HL-60/S4 treated with phorbol 12-myristate 13-acetate at 8.2 ng/mL for 4 days and 3 days (cell line): ENCODE measurements around the gene MAB21L3.

Experiments used
- in situ Hi-C: fragments of 300-500 bp; cut with MboI; formaldehyde crosslinking; loops from 2 replicates; pipeline ENCODE4 v1.15.0; 2022; ENCODE audit warnings: low sequenced_read_pairs

MAB21L3 gene

DNA sequence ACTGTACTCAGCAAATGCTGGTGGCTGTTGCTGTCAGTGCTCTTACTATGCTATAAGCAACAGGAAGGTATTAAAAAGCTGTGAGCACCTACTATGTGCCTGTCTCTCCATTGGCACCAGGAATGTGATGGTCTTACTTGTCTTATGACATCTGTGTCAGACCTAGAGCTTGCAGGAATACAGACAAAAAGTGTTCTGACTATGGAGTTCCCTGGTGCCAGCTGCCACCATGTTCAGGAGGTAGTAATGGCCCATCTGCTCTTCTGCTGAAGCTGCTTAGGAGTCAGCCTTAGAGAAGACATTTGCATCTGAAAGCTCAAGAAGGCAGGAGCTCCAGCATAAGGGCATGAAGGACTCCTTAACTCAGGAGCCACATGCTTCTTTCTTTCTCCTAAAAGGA lies 52.3 kb downstream of the MAB21L3 start:
- in situ Hi-C loops: no loop called here

DNA sequence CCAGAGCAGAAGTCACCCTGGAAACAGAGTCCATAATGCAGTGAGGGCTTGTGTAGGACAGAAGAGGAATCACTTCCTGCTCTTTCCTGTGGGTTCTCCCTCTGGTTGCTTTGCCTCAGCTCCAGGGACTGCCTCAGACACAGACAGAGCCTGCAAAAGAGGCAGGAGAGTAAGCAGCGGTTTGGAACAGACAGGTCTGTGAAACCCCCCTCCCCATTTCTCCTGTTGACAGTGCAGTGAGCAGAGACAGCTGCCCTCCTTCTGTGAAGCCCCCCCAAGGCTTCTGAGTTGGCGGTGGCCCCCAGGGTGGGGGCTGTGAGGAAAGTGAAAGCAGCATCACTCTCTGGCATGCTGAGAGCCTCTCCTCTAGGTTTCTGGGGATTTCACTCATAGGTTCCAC lies 53.0 kb downstream of the MAB21L3 start:
- in situ Hi-C loops: no loop called here

DNA sequence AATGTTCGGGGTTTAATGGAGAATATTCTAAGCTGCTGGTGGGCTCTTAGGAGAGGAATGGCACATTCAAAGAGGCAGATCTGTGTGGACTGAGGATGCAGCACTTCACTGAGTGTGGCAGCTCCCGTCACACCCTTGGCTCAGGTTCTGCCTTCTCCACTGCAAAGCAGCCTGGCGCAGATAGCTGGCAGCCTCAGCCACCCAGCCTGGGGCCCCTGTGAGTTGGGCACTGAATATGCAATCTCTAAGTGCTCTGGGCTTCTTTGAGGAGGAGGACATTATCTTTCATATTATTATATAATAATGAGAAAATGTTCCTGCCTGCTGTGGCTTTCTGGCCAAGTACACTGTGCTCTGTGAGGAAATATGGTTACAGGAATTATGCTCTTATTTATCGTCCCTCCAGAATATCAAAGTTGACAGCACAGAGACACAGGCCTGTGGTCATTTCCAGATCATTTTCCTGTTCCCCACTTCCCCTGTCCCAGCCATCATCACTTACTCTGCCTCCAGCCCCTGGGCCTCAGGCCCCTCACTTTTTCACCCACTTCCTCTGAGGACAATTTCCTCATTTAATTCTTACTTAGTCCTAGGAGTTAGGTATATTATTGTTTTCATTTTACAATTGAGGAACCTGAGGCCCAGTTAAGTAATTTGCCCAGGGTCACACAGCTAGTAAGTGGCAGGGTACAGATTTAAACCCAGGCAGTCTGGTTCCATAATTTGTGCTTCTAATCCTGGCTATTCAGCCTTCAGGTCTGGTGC lies 53.6 kb downstream of the MAB21L3 start:
- in situ Hi-C loops: no loop called here

DNA sequence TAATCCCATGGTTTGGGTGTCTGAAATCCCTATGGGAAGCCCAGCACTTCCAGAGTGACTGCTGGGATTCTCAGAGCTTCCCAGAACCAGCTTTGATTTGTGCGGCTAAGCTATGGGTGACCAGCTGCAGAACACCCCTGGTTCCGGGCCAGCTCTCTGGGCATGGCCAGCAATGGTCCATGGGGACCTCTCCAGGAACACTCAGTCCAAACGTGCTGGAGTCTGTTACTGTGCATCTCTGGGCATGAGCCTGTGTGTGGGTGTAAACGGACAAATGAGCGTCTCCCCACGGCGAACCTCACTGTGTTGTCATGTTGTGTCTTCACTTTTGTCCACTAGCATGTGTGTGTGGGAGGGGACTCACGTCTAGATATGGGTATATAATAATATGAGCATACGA lies 54.4 kb downstream of the MAB21L3 start:
- in situ Hi-C loops: no loop called here

DNA sequence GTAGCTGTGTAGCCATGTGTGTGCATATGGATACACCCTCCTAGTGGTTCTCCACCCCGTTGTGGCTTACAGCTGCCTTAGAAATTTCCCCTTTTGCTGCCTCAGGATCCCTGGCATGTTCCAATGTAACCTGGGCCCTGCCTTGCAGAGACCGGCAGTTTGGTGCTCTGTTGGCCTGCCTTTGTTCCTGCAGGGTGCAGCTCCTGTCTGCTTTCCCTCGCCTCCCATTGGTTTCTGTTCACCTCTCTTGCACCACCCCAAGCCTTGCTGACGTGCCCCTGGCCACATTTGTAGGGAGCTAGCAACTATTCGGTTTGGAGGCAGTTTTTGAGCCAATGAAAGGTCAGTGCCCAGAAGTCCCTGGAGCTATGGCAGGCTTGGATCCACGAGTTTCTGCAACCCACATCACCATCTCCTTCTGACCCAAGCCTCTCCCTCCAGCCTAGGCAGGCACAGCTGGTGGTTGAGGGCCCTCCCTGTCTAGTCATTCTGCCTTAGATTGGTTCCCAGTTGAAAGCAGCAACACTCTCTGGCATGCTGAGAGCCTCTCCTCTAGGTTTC lies 54.9 kb downstream of the MAB21L3 start:
- in situ Hi-C loops: no loop called here

DNA sequence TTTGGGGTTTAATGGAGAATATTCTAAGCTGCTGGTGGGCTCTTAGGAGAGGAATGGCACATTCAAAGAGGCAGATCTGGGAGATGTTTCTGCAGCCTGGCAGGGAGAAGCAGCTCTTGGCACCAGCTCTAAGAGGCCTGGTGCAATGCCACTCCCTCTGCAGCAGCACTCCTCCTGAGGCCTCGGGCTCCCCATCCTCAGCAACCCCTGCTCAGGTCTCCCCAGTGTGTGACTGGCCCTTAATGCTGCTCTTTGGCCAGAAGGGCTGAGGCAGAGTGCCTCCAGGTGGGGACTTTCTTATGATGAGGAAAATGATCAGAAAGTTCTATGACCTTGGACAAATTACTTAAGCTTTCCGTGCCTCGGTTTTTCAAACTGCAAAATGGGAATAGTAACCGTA lies 55.5 kb downstream of the MAB21L3 start:
- in situ Hi-C loops: no loop called here

DNA sequence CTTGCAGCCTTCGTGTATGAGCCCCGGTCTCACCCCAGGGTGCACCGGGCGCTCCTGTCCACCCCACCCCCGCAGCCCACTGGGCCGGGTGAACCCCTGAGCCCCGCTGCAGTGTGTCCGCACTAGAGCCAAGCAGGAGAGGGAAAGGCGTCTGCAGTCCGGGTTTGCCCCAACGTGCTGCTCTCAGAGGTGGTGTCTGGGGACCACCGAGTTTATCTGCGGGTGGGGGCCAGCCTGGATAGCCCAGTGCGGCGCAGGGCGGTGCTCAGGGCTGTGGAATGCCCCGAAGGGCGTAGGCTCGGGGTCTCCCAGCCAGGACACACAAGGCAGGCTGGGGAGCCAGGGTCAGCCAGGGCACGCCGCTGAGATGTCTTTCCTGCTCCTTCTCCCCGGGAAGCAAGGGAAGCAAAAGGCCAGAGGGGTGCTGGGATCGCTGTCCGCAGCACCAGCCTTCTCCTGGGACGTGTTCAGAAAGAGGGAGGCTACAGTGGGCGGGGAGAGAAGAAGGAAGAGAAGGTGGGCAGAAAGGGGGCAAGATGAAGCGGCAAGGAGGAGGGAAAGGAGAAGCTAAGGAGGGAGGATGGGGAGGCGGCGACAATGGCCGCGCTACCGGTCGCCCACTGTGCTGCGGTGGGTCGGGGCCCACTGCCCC lies 56.6 kb downstream of the MAB21L3 start:
- in situ Hi-C loops: no loop called here

DNA sequence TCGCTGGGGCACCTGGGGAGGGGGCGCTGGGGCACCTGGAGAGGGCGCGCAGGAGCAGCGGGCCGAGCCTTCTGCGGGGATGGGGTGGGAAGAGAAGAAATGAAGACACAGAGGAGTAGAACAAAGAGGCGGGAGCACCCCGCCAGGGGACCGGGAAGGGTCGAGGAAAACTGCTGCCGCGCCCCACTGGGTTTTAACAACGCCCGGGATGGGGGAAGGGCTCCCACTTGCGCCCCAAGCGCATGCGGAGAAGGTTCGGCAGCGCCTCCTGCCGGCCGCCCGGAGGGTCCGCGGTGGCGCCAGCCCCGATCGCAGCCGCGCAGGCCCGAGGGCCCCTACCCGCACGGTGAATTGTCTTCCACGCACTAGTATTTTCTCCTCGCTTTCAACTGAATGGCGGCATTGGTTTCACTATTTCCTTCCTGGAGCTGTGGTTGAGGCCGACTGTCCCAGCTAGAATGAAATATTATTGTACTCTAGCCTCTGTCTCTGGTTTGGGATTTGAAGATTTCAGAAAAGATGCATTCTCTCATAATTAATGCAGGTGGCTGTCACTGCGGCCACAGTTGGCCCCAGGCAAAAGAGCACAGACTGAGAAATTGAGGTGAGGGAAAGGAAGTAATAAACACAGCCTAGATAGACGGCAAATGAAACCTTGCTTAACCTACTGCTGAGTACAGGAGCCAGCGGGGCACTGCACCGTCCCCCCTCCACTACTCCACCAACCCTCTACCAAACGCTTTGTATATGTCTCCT lies 57.3 kb downstream of the MAB21L3 start:
- in situ Hi-C loops: no loop called here

DNA sequence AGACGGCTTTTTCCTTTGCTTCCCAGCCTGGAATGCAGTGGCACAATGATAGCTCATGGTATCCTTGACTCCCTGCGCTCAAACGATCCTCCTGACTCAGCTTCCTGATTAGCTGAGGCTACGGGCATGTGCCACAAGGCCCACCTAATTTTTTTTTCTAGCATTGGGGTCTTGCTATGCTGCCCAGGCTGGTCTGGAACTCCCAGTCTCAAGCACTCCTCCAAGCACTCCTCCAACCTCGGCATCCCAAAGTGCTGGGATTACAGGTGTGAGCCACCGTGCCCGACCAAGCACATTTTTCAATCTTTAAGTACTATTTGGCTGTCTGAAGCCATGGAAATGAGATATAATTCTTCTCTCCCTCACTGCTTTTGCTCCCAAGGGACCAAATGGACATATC lies 58.7 kb downstream of the MAB21L3 start:
- in situ Hi-C loops: no loop called here

DNA sequence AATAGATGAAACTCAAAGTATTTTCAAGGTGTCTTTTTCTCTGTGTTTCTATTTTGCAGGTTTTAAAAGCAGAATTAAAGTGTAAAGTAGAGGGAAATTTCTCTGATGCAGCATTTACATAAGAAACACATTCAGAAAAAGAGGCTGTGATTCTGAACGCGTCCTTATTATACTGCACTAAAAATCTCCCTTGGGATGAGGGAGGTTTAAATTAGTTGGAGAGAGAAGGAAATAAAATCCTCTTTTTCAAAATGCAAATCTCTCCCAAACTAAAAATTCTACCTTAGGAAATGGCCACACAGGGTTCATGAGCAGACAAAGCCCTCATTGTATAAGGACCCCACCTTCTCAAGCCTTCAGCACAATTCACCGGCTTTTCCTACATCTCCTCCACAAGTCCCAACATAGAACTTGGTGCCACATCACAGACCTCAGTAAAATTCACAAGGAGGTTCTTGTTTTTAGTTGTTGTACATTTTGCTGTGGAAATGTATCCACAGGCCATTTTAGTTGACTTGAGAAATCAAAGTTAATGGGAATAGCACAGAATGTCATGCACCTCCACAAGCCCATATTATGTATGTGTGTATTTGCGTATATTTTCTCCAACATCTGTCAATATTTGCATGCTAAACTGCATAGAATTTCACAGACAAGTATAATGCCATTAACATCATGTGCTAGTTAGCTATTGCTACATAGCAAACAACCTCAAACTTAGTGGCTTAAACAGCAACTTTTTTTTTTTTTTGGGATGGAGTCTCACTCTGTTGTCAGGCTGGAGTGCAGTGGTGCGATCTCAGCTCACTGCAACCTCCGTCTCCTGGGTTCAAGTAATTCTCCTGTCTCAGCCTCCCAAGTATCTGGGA lies 59.8 kb downstream of the MAB21L3 start:
- in situ Hi-C loops: no loop called here

DNA sequence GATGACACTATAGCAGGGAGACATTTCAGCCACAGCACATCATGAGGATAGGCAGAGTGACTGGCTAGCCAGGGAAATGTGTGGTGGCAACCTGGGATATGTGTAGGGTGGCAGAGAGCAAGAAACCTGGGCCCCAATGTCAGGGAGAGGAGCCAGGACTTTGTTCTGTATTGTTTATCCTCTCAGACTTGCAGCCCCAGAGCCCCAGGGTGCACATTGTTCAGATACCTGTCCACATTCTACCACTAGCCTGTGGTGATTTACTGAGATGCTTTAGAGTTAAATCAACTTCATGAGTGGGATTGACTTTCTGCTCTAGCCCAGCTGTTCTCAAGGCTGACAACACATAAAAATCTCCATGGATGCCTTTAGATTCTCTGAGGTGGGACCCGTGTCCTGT lies 61.5 kb downstream of the MAB21L3 start:
- in situ Hi-C loops: no loop called here

DNA sequence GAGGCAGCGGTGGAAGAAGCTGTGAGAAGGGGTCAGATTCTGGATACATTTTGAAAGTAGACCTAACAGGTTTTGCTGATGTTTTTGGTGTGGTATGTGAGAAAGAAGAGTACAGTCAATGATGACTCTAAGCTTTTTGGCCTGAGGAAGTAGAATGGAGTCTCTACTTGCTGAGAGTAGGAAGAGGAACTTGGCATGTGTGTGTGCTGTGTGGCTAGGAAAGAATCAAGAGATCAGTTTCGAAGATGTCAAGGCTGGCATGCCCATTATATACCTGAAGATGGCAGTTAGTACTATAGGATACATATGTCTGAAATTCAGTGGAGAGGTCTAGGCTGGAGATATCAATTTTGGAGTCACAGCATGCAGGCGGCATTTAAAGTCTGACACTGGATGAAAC lies 64.4 kb downstream of the MAB21L3 start:
- in situ Hi-C loops: no loop called here

DNA sequence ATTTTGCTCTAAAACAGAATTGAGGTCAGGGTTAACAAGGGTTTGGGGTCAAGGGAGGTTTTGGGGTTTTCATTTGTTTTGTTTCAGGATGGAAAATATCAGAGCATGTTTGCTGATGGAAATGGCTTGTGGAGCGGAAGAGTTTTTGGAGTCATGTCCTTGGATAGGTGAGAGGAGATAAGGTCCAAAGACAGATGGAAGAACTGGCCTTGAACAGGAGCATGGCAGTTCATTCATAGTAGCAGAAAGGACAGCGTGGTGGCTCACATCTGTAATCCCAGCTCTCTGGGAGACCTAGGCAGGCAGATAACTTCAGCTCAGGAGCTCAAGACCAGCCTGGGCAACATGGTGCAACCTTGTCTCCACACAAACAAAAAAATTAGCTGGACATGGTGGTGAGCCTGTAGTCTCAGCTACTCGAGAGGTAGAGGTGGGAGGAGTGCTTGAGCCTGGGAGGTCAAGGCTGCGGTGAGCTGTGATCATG lies 65.1 kb downstream of the MAB21L3 start:
- in situ Hi-C loops: no loop called here

DNA sequence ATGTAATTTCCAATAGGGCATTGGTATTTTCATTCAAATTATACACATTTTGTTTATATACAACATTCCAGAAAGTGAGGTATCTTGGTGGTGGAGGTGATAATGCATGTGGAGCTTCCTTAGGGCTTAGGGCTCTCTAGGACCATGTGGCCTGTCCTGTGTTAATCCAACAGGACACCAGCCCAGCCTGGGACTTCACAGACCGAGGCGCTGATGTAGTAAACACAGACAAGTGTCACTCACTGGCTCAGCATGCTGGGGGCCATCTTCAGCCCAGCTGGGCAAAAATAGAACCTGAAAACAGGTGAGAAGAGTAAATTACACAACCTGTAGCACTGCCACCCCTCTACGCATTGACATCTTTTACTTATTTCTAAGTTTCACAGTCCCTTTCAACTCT lies 66.7 kb downstream of the MAB21L3 start:
- in situ Hi-C loops: no loop called here

DNA sequence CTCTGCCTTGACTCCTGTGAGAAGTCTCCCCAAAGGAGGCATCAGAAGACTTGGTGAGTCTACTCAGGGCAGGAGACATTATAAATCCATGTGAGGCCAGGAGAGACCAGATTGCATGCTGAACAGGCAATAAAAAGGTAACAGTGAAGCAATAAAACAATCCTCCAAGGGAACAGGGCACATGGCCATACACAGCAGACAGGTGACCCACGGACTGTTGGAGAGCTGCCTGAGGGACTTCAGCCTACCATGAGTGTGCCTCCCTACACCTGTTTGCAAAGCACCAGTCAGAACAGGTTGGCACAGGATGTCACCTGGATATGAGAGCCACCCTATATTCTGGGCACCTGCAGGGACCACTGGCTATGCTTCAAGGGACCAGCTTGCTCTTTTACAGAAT lies 67.6 kb downstream of the MAB21L3 start:
- in situ Hi-C loops: no loop called here

DNA sequence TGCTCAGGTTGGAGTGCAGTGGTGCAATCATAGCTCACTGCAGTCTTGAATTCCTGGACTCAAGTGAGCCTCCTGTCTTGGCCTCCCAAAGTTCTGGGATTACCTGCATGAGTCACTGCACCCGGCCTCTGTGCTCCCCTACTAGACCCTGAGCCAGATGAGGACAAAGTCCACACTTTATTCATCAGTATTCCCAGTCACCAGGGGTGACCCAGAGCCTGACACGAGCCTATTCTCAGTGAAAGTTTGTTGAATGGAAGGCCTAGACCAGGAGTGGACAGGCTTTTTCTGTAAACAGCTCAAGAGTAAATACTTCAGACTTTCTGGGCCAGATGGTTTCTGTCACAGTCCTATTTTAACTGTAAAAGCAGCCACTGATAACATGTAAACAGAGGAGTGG lies 68.2 kb downstream of the MAB21L3 start:
- in situ Hi-C loops: no loop called here

DNA sequence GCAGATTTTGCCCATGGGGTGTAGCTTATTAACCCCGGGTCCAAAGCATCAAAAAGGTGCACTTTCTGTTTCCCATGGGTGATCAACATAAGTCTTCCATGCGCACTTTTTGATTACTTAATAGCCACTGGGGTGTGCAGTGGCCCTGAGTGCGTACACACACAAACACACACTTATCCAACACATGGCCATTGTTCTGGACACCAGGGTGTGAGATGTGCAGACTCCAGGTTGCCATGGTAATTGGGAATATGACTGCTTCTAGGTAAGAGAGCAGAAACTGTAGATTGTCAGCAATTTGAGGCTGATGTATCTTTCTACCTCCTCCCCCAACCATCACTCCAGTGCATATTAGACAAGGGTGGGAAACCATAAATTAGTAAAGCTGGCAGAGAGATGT lies 68.8 kb downstream of the MAB21L3 start:
- in situ Hi-C loops: no loop called here

DNA sequence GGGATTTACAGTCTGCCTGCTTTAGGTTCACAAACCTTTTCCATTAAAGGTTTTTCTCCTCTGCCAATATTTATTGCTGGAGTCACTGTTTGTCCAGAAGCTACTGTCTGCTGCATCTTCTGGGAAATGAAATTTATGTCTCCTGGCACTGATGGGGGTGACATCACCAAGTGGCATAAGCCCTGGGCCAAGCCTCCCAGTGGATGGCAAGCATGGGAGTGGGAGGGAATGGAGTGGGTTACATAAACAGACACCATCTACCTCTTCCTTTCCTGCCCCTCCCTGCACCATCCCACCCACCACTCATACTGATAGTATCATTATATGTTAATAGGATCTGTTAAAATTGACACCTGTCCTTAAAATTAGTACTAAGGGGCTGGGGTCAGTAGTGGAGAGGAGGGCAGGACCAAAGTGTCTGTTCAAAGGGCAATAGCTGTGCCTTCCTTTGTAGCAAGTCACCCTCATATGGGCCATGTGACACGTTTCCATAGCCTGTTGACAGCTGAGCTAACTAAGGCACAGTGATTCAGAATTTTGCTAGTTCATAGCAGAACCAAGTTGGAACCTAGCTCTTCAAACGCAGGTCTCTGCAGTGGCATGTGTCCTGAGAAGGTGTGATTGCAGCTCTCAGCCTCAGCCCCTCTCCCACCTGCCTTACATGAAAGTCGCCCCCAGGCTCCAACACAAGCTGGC lies 71.0 kb downstream of the MAB21L3 start:
- in situ Hi-C loops: no loop called here
